CD4-positive, alpha-beta T cell treated with Interleukin-6 for 4 hours (primary cell): ENCODE data around the gene RCE1.
A peak's percentile ranks its signal among the peaks of the same experiment; 100 is the strongest.

Source experiments
- DNase-seq: peaks from one replicate; pipeline ENCODE4 v3.0.0-alpha.2; 2020; ENCODE audit warnings: mixed read lengths

RCE1 gene

DNA sequence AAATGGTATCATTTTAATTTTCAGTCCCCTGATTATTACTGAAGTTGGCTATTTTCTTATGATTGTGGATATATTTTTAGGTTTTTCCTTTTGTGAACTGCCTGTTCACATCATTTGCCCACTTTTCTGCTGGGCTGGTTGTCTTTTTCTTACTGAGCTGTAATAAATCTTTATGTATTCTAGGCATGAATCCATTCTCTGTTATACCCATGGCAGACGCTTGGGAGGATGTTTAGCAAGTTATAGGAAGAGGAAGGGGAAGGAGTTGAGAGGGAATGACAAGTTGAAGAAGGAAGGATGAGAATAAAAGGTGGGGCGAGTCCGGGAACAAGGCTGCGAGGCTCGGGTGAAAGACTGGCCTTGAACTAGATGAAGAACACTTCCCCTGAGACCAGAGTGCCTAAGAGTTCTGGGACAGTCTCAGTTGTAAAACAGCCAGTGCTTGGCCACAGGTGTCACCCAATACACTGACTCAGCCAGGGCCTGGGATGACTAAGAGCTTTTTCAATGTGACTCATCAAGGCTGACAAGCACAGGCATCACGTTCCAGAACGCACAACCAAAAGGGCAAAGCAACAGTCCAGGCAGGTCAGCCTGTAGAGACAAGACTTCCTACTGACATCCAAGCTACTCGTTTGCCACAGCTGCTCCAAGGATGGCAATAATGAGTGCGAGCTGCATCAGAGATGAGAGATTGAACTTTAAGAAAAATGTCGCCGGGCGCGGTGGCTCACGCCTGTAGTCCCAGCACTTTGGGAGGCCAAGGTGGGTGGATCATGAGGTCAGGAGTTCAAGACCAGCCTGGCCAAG, 48.8 kb downstream of the RCE1 start:
- peak; percentile 17 for DNase-seq

DNA sequence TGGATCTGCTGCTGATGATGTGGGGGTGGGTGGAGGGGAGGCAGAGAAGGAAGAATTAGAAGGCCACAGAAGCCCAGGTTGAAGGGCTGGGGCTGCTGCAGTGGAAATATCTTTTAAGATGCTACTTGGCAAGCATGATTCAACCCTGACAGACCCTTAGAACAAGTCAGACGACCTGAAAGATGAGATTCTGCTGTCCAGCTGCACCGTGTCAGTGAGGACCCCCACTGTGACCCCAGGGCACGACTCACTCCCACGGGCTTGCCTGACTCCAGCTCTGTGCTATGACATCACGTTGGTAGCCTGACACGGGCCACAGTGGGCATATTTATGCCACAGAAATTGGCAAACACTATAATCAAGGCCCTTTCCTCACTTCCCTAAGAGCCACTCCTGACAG, 49.7 kb downstream of the RCE1 start:
- DNase-seq: no peak

DNA sequence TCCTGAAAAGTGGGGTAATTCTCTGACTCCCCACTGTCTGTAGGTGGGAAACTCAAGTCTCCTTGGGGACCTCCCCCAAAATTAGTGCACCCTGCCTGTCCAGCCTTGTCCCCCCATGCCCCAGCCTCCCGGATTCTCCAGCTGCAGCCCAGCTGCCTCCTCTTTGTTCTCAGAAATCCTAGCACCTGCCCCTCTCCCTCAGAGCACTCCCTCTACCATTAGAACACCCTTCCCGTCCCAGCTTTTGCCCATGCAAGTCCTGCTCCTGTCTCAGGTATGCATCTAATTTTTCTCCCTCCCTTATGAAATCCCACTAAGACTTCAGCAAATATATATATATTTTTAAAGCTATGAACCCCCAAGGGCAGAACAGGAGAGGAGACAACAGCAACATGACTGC, 50.9 kb downstream of the RCE1 start:
- DNase-seq: no peak
